GM23248 (cell line): Measurements from ENCODE around the gene SPACA4. TPM values are rescaled to one million over a fixed set of nuclear protein-coding genes. Genes with fewer than 3 reads are reported as not detected.

Experiments
- DNase-seq: peaks from one replicate; pipeline ENCODE4 v3.0.0-alpha.2; 2015
- H2AFZ ChIP-seq: fragments of 200-600 bp; sonication (generic); 2 replicates; pipeline ENCODE4 v1.6.1; 2016; ENCODE audit warnings: antibody characterized with exemption
- H3F3A ChIP-seq: fragments of 200-600 bp; sonication (generic); 2 replicates; pipeline ENCODE4 v1.6.1; 2016; ENCODE audit warnings: mild to moderate bottlenecking, antibody characterized with exemption, mixed run types; ENCODE audit not compliant: insufficient read depth
- H3K27ac ChIP-seq: fragments of 200-600 bp; sonication (generic); 2 replicates; pipeline ENCODE4 v1.5.1; 2016; ENCODE audit warnings: mild to moderate bottlenecking
- H3K27me3 ChIP-seq: fragments of 200-600 bp; sonication (generic); replicated peaks from 2 replicates; pipeline ENCODE4 v1.6.1; 2016; ENCODE audit warnings: mild to moderate bottlenecking; ENCODE audit not compliant: insufficient read depth
- H3K36me3 ChIP-seq: fragments of 200-600 bp; sonication (generic); 2 replicates; pipeline ENCODE4 v1.6.1; 2016; ENCODE audit warnings: low read depth, mild to moderate bottlenecking
- H3K4me1 ChIP-seq: fragments of 200-600 bp; sonication (generic); 2 replicates; pipeline ENCODE4 v1.6.1; 2016; ENCODE audit warnings: mild to moderate bottlenecking; ENCODE audit not compliant: insufficient read depth
- H3K4me2 ChIP-seq: fragments of 200-600 bp; sonication (generic); one replicate; pipeline ENCODE4 v1.6.1; 2016; ENCODE audit warnings: mild to moderate bottlenecking; ENCODE audit not compliant: unreplicated experiment
- H3K4me3 ChIP-seq: fragments of 200-600 bp; sonication (generic); 2 replicates; pipeline ENCODE4 v1.5.1; 2016; ENCODE audit warnings: mild to moderate bottlenecking
- H3K79me2 ChIP-seq: fragments of 200-600 bp; sonication (generic); 2 replicates; pipeline ENCODE4 v1.6.1; 2016; ENCODE audit warnings: mild to moderate bottlenecking; ENCODE audit not compliant: insufficient read depth
- H3K9ac ChIP-seq: fragments of 200-600 bp; sonication (generic); 2 replicates; pipeline ENCODE4 v1.6.1; 2016; ENCODE audit warnings: mild to moderate bottlenecking
- H3K9me2 ChIP-seq: fragments of 200-600 bp; sonication (generic); 2 replicates; pipeline ENCODE4 v1.6.1; 2016; ENCODE audit warnings: mixed run types, mild to moderate bottlenecking, moderate library complexity; ENCODE audit not compliant: insufficient read depth
- H3K9me3 ChIP-seq: fragments of 200-600 bp; sonication (generic); one replicate; pipeline ENCODE4 v1.6.1; 2017; ENCODE audit warnings: low read depth
- H4K20me1 ChIP-seq: fragments of 200-600 bp; sonication (generic); 2 replicates; pipeline ENCODE4 v1.6.0; 2016; ENCODE audit not compliant: insufficient read depth
- EZH2 ChIP-seq: fragments of 200-600 bp; sonication (generic); IDR thresholded peaks from 2 replicates; pipeline ENCODE4 v1.6.1; 2018; ENCODE audit warnings: antibody characterized with exemption, mild to moderate bottlenecking; ENCODE audit not compliant: insufficient read depth, poor library complexity, severe bottlenecking
- EZH2phosphoT487 ChIP-seq: fragments of 200-600 bp; sonication (generic); IDR thresholded peaks from 2 replicates; pipeline ENCODE4 v1.6.1; 2018; ENCODE audit warnings: antibody characterized with exemption, moderate library complexity, mild to moderate bottlenecking, low read depth; ENCODE audit not compliant: insufficient read depth
- WGBS, 2 experiments: methylation state at CpG; one replicate each; pipeline ENCODE4 v1.1.6; 2015 to 2017; ENCODE audit warnings: low lambda C conversion rate in 2 of 2, low coverage in 1 of 2; ENCODE audit errors: missing lambda C conversion rate in 2 of 2; 5-methylcytosine and 5-hydroxymethylcytosine counted together
- in situ Hi-C: fragments of 300-500 bp; cut with MboI; formaldehyde crosslinking; loops from 2 replicates; pipeline ENCODE4 v1.15.0; 2020
- polyA plus RNA-seq: library from polyadenylated mRNA; unstranded; fragments of >200 nt; fragmentation: Nextera tagmentation; extraction: Ambion mirVana; gene quantifications from 2 replicates; pipeline ENCODE4 v1.2.1, GENCODE V29; 2016
- total RNA-seq: library from RNA; depleted of rRNA; stranded (reverse); fragments of >200 nt; shearing (Covaris generic); gene quantifications from 2 replicates; pipeline ENCODE4 v1.2.3, GENCODE V29; 2014; rRNA removed

The SPACA4 gene, protein sequence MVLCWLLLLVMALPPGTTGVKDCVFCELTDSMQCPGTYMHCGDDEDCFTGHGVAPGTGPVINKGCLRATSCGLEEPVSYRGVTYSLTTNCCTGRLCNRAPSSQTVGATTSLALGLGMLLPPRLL
- total RNA-seq, result not detected in 2 replicates
- polyA plus RNA-seq, result not detected in 2 replicates

DNA sequence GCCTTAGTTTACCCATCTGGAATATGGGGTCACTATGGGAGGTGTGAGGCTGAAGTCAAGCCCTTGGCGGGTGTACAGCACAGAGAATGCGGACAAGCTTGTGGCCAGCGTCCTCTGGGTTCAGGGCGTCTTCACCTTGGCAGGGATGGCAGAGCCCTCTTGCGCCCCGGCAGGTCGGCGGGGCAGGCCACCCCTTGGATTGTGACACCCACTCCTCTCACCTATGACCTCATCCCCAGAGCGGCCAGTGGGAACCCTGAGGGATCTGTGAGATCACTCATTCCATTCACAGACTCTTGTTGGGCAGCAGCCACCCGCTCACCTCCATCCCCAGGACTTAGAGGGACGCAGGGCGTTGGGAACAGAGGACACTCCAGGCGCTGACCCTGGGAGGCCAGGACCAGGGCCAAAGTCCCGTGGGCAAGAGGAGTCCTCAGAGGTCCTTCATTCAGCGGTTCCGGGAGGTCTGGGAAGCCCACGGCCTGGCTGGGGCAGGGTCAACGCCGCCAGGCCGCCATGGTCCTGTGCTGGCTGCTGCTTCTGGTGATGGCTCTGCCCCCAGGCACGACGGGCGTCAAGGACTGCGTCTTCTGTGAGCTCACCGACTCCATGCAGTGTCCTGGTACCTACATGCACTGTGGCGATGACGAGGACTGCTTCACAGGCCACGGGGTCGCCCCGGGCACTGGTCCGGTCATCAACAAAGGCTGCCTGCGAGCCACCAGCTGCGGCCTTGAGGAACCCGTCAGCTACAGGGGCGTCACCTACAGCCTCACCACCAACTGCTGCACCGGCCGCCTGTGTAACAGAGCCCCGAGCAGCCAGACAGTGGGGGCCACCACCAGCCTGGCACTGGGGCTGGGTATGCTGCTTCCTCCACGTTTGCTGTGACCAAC, at the start of gene SPACA4:
Gene SPACA4, plus strand, starts transcription at position 280 of the 896 bp plus-strand sequence. Its CDS starts 237 bp downstream, at position 517.
- in situ Hi-C loops, result no loop called here
- Histone ChIP-seq H3K27me3 (no peaks in the 10 kb centered on the region), H3K9ac (no peak within 1 kb of the TSS), H3K9me2 (no peaks in the 10 kb centered on the region), H3K4me2 (no peak within 1 kb of the TSS), H3K4me1 (no peaks in the 10 kb centered on the region), H2AFZ (no peak within 1 kb of the TSS), H3K79me2 (no peaks in the 10 kb centered on the region), H4K20me1 (no peaks in the 10 kb centered on the region), H3F3A (no peaks in the 10 kb centered on the region), H3K4me3 (no peak within 1 kb of the TSS), H3K36me3 (no peaks in the 10 kb centered on the region), H3K27ac (no peak within 1 kb of the TSS), H3K9me3 (no peaks in the 10 kb centered on the region)
- no peak for DNase-seq
- TF ChIP-seq EZH2 (no peak), EZH2phosphoT487 (no peak)
- 87 to 88% methylated on average over 38 to 39 of the region's 39 CpGs for WGBS, 2 experiments

DNA sequence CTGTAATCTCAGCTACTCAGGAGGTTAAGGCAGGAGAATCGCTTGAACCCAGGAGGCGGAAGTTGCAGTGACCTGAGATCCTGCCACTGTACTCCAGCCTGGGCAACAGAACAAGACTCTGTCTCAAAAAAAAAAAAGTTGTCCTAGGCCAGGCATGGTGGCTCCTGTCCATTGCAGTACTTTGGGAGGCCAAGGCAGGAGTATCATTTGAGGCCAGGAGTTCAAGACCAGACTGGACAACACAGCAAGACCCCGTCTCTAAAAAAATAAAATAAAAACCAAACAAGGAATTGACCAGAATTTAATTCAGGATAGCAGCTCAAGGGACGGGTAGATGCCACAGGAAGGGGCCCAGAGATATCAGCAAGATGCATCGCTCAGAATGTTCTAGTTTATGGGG, 49.7 kb upstream of the SPACA4 start:
- H3K9me2 ChIP-seq, result no peaks in the 10 kb centered on the region
- no peaks in the 10 kb centered on the region for H3K36me3 ChIP-seq
- in situ Hi-C loops, result no loop called here
- H3K4me2 ChIP-seq, result no peak overlapping the region
- H3K27ac ChIP-seq, result no peak overlapping the region
- 93 to 97% methylated on average over 5 of the region's 5 CpGs for WGBS, 2 experiments
- H3K9me3 ChIP-seq, result no peaks in the 10 kb centered on the region
- peaks cover 14% of the 10 kb centered on the region for H3K4me1 ChIP-seq
- no peak overlapping the region for H3K4me3 ChIP-seq
- TF ChIP-seq EZH2 (no peak), EZH2phosphoT487 (no peak)
- H3K79me2 ChIP-seq, result no peaks in the 10 kb centered on the region
- H4K20me1 ChIP-seq, result no peaks in the 10 kb centered on the region
- H3F3A ChIP-seq, result peaks cover 15% of the 10 kb centered on the region; the same call in 1 of the 2 replicates
- no peak for DNase-seq
- H3K9ac ChIP-seq, result no peak overlapping the region
- H3K27me3 ChIP-seq, result no peaks in the 10 kb centered on the region
- H2AFZ ChIP-seq, result no peak overlapping the region

DNA sequence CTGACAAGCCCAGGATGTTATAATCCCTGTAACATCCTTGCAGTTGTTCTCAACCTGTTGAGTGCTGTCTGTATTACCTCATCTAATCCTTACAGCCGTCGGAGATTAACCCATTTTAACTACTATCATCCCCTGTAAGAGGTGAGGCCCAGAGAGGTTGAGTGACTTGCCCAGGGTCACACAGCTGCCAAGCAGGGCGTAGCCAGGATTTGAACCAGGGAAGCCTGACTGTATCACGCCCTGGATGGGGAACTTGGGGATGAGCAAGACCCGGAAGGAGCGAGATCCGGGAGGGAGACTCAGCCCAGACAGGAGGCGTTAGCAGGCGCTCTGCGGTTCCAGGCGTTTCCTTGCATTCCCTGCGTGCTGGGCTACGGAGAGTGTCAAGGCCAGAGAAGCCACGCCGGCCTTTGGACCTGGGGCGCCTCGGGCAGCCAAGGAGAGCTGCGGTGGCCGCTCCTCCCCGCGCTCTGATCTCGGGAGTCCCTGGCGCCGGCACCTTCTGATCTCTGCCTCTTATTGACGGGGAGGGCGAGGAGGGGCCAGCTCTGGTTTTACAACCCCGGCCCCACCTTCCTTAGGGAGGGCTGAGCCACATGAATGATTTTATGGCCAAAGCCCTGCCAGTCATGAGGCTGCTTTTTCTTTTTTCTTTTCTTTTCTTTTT, 48.4 kb upstream of the SPACA4 start:
- WGBS, 2 experiments, result 5 to 7% methylated on average over 27 of the region's 27 CpGs
- H3K9me3 ChIP-seq, result no peaks in the 10 kb centered on the region
- H3K79me2 ChIP-seq, result no peaks in the 10 kb centered on the region
- H3K4me2 ChIP-seq, result peak overlapping the region; percentile 50
- peak overlapping the region; percentile 46; the same call in 1 of the 2 replicates for H3K27ac ChIP-seq
- H3K9me2 ChIP-seq, result no peaks in the 10 kb centered on the region
- H3K4me1 ChIP-seq, result peaks cover 17% of the 10 kb centered on the region
- TF ChIP-seq EZH2, result no peak
- TF ChIP-seq EZH2phosphoT487, result no peak
- peaks cover 15% of the 10 kb centered on the region; the same call in 1 of the 2 replicates for H3F3A ChIP-seq
- H3K4me3 ChIP-seq, result peak overlapping the region; percentile 50
- H4K20me1 ChIP-seq, result no peaks in the 10 kb centered on the region
- DNase-seq, result peak; percentile 92
- H3K9ac ChIP-seq, result peak overlapping the region; percentile 70
- H3K27me3 ChIP-seq, result no peaks in the 10 kb centered on the region
- H2AFZ ChIP-seq, result peak overlapping the region; percentile 85
- no peaks in the 10 kb centered on the region for H3K36me3 ChIP-seq
- in situ Hi-C loops, result no loop called here

DNA sequence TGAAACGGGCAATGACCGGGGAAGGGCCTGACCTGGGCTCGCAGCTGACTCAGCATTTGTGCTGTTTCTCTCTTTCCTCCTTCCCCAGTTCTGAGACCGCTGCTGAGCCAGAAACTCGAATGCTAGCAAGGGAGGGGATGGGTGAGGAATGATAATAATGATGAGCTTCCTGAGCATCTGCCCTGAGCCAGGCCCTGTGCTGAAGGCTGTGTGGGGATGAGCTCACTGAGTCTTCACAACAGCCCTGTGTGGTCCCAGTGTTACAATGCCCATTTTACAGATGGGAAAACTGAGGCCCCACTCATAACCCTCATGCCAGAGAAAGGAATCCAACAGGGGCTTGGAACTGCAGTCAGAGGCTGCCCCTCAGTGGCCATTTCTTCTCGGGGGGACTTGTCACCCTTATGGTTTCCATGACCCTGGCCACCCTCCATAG, 46.4 kb upstream of the SPACA4 start:
- Histone ChIP-seq H4K20me1 (no peaks in the 10 kb centered on the region), H3K27me3 (no peaks in the 10 kb centered on the region), H3K4me2 (no peak overlapping the region), H3K36me3 (no peaks in the 10 kb centered on the region), H3K4me3 (no peak overlapping the region), H3K9ac (no peak overlapping the region), H3K79me2 (no peaks in the 10 kb centered on the region), H3K9me2 (no peaks in the 10 kb centered on the region), H3K27ac (no peak overlapping the region), H2AFZ (no peak overlapping the region), H3F3A (peaks cover 14% of the 10 kb centered on the region; the same call in 1 of the 2 replicates), H3K9me3 (no peaks in the 10 kb centered on the region), H3K4me1 (peaks cover 23% of the 10 kb centered on the region)
- TF ChIP-seq EZH2, result no peak
- no peak for TF ChIP-seq EZH2phosphoT487
- no peak for DNase-seq
- in situ Hi-C loops, result no loop called here
- WGBS, 2 experiments, result 72 to 73% methylated on average over 6 of the region's 6 CpGs
